Fibroblast of skin of left quadriceps (primary cell): ENCODE results near the gene DPH1.

Experiments used
- DNase-seq, 2 experiments: peaks; one replicate each; pipeline ENCODE4 v3.0.0-alpha.2; 2013; ENCODE audit warnings: low read depth in 2 of 2

The DPH1 gene

GRCh38 chr17:2076087-2076984 is 46.4 kb downstream of the DPH1 start:
- no peak for DNase-seq

- DNase-seq: no peak
These were observed 47.1 kb downstream of the DPH1 start for GRCh38 chr17:2077040-2077439.

GRCh38 chr17:2081564-2081963 is 51.6 kb downstream of the DPH1 start:
- DNase-seq: no peak

GRCh38 chr17:2082003-2082781 is 52.2 kb downstream of the DPH1 start:
- DNase-seq: no peak

- DNase-seq: no peak
These were observed 53.7 kb downstream of the DPH1 start for GRCh38 chr17:2083613-2084035.

GRCh38 chr17:2084036-2084765 is 54.2 kb downstream of the DPH1 start:
- no peak for DNase-seq

- peak; percentile 87 to 88 for DNase-seq
These were observed 55.1 kb downstream of the DPH1 start for GRCh38 chr17:2084766-2085647.

- DNase-seq: no peak
These were observed 55.6 kb downstream of the DPH1 start for GRCh38 chr17:2085648-2085949.

GRCh38 chr17:2086306-2086705 is 56.4 kb downstream of the DPH1 start:
- DNase-seq: no peak

- DNase-seq: no peak
These were observed 57.8 kb downstream of the DPH1 start for GRCh38 chr17:2087597-2088211.

- DNase-seq: no peak
These were observed 59.1 kb downstream of the DPH1 start for GRCh38 chr17:2089021-2089422.

GRCh38 chr17:2090210-2090641 is 60.3 kb downstream of the DPH1 start:
- DNase-seq: no peak

- DNase-seq: peak; percentile 95
These were observed 61.0 kb downstream of the DPH1 start for GRCh38 chr17:2090804-2091534.

GRCh38 chr17:2092253-2092652 is 62.3 kb downstream of the DPH1 start:
- DNase-seq: no peak

- DNase-seq: no peak
These were observed 63.4 kb downstream of the DPH1 start for GRCh38 chr17:2093349-2093748.
